Measurements from ENCODE around the gene ATP8B4. TPM values are rescaled to one million over a fixed set of nuclear protein-coding genes. Genes with fewer than 3 reads are reported as not detected.

ATP8B4 gene
- total and polyA plus RNA-seq, 10 of the 15 experiments (the other 5 are each of a cell fraction or from before 2014, with no cell fraction given) = 0.02 to 0.94 (median 0.19) TPM

DNA sequence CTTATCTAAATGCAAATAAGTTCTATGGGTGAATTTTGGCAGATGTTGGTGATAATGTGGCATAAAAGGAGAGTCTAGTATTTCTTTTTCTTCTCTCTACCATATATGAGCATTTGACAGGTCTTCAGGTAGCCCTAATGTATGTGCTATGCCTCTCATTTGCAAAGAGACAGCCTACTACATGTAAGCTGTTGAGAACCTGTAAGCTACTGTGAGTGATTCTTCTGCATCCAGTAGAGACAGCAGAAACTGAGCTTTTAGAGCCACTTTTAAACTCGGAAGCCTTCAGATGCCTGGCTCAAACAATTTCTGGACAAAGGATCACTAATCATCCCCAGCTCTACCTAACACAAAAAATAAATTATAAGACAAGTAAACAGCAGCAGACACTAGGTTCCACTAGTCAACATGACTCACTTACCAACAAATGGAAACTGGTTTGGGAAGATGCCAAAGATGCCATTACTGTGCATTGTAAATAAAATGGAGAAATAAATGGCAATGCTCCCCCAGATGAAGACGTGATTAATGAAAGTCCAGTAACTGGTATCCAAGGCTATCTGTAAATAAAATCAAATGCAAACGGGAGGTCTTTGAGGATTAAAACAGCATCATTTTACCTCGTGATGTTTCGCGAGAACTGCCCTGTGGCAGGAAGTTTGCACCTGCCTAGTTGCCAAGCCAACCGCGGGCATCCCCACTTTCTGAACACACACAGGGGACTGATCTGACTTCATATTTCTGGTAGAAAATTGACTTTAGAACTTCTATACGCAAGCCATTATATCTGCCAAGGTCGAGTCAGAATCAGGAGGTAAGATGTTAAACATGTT, 252.9 kb downstream of the ATP8B4 start:
- no peak for DNase-seq (ENCODE audit: low read depth, low spot score)
- no peak overlapping the region for H2AFZ ChIP-seq (ENCODE audit: control insufficient read depth, low read depth, low read length)
- H3K27me3 ChIP-seq (replicated peaks in 1 of 2; ENCODE audit: control insufficient read depth in 2 of 2, insufficient read depth in 2 of 2, low read length in 1 of 2) = no peaks in the 10 kb centered on the region
- no peaks in the 10 kb centered on the region for H3K4me1 ChIP-seq (ENCODE audit: control insufficient read depth, insufficient read depth, low read length)
- no peaks in the 10 kb centered on the region for H4K20me1 ChIP-seq (ENCODE audit: control insufficient read depth, insufficient read depth)
- intact Hi-C loops (cut with micrococcal nuclease; ENCODE audit: unreplicated experiment) = no loop called here
- no TSS peak for BruUV-seq (replicated peaks)
- no peaks in the 10 kb centered on the region for H3K9me3 ChIP-seq (replicated peaks; ENCODE audit: control insufficient read depth, insufficient read depth, low read length)
- no peaks in the 10 kb centered on the region for H3K36me3 ChIP-seq (ENCODE audit: control insufficient read depth in 2 of 2, insufficient read depth in 2 of 2, low read length in 1 of 2)
- no peak for ATAC-seq
- in situ Hi-C loops (cut with MboI) = no loop called here
- no peak overlapping the region for H3K27ac ChIP-seq (ENCODE audit: control insufficient read depth, insufficient read depth)
- WGBS (ENCODE audit: insufficient coverage, insufficient replicate concordance, low lambda C conversion rate, missing lambda C conversion rate) = 65% methylated on average over 10 of the region's 10 CpGs
- FAIRE-seq = no peak
- ChIA-PET SMC1A (ENCODE audit: uncharacterized antibody, unreplicated experiment) (interaction anchor here (1.2 kb wide), 1 partner anchor 138 kb away, joined by 3 read pairs; no protein-coding TSS in a partner anchor), RAD21 (ENCODE audit: unreplicated experiment) (no interaction called here), CTCF (interaction anchor here (0.6 kb wide), 1 partner anchor 1156 kb away, joined by 3 read pairs; no protein-coding TSS in a partner anchor), POLR2A (no interaction called here)
- H3K79me2 ChIP-seq (ENCODE audit: control insufficient read depth, insufficient read depth, low read length) = no peaks in the 10 kb centered on the region
- H3K4me3 ChIP-seq = no peak overlapping the region
- no peak overlapping the region for H3K9ac ChIP-seq (ENCODE audit: control insufficient read depth, insufficient read depth, low read length)
- H3K4me2 ChIP-seq (ENCODE audit: control insufficient read depth, insufficient read depth) = no peak overlapping the region
- TF ChIP-seq, protein P1, sequence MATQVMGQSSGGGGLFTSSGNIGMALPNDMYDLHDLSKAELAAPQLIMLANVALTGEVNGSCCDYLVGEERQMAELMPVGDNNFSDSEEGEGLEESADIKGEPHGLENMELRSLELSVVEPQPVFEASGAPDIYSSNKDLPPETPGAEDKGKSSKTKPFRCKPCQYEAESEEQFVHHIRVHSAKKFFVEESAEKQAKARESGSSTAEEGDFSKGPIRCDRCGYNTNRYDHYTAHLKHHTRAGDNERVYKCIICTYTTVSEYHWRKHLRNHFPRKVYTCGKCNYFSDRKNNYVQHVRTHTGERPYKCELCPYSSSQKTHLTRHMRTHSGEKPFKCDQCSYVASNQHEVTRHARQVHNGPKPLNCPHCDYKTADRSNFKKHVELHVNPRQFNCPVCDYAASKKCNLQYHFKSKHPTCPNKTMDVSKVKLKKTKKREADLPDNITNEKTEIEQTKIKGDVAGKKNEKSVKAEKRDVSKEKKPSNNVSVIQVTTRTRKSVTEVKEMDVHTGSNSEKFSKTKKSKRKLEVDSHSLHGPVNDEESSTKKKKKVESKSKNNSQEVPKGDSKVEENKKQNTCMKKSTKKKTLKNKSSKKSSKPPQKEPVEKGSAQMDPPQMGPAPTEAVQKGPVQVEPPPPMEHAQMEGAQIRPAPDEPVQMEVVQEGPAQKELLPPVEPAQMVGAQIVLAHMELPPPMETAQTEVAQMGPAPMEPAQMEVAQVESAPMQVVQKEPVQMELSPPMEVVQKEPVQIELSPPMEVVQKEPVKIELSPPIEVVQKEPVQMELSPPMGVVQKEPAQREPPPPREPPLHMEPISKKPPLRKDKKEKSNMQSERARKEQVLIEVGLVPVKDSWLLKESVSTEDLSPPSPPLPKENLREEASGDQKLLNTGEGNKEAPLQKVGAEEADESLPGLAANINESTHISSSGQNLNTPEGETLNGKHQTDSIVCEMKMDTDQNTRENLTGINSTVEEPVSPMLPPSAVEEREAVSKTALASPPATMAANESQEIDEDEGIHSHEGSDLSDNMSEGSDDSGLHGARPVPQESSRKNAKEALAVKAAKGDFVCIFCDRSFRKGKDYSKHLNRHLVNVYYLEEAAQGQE (IDR thresholded peaks at IDR 0.05; ENCODE audit: low read depth, low read length) = no peak
- no peak for TF ChIP-seq POU2F2 (IDR thresholded peaks at IDR 0.05; ENCODE audit: borderline replicate concordance, low read depth, low read length)
- TF ChIP-seq EZH2 (IDR thresholded peaks at IDR 0.05; ENCODE audit: borderline replicate concordance, control insufficient read depth, low read depth, low read length) = no peak
- no peak for TF ChIP-seq PAX8 (IDR thresholded peaks at IDR 0.05)
- no peak for TF ChIP-seq SRF (IDR thresholded peaks at IDR 0.05; ENCODE audit: low read depth in 2 of 2, low read length in 2 of 2)
- TF ChIP-seq YBX1 (IDR thresholded peaks at IDR 0.05) = no peak
- TF ChIP-seq MEF2B (IDR thresholded peaks at IDR 0.05; ENCODE audit: partially characterized antibody, poor library complexity, severe bottlenecking) = no peak
- TF ChIP-seq RUNX3 (IDR thresholded peaks at IDR 0.05; ENCODE audit: low read length) = no peak
- no peak for TF ChIP-seq SREBF2 (IDR thresholded peaks at IDR 0.05; ENCODE audit: low read length)
- TF ChIP-seq RCOR1 (conservative IDR thresholded peaks at IDR 0.05; ENCODE audit: low read depth, low read length) = no peak
- TF ChIP-seq CHD1 (IDR thresholded peaks at IDR 0.05; ENCODE audit: low read depth, low read length) = no peak
- TF ChIP-seq RELA (IDR thresholded peaks at IDR 0.05; ENCODE audit: borderline replicate concordance, partially characterized antibody) = no peak
- TF ChIP-seq, protein P2, sequence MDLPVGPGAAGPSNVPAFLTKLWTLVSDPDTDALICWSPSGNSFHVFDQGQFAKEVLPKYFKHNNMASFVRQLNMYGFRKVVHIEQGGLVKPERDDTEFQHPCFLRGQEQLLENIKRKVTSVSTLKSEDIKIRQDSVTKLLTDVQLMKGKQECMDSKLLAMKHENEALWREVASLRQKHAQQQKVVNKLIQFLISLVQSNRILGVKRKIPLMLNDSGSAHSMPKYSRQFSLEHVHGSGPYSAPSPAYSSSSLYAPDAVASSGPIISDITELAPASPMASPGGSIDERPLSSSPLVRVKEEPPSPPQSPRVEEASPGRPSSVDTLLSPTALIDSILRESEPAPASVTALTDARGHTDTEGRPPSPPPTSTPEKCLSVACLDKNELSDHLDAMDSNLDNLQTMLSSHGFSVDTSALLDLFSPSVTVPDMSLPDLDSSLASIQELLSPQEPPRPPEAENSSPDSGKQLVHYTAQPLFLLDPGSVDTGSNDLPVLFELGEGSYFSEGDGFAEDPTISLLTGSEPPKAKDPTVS (IDR thresholded peaks at IDR 0.05; ENCODE audit: low read depth, low read length) = no peak
- TF ChIP-seq, protein P3, sequence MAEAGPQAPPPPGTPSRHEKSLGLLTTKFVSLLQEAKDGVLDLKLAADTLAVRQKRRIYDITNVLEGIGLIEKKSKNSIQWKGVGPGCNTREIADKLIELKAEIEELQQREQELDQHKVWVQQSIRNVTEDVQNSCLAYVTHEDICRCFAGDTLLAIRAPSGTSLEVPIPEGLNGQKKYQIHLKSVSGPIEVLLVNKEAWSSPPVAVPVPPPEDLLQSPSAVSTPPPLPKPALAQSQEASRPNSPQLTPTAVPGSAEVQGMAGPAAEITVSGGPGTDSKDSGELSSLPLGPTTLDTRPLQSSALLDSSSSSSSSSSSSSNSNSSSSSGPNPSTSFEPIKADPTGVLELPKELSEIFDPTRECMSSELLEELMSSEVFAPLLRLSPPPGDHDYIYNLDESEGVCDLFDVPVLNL (IDR thresholded peaks at IDR 0.05; ENCODE audit: low read depth, low read length) = no peak
- no peak for TF ChIP-seq FOXM1 (IDR thresholded peaks at IDR 0.05; ENCODE audit: low read depth, low read length)

Measured in GM12878 (cell line).